Measurements from ENCODE around the gene PLD1.

DNA sequence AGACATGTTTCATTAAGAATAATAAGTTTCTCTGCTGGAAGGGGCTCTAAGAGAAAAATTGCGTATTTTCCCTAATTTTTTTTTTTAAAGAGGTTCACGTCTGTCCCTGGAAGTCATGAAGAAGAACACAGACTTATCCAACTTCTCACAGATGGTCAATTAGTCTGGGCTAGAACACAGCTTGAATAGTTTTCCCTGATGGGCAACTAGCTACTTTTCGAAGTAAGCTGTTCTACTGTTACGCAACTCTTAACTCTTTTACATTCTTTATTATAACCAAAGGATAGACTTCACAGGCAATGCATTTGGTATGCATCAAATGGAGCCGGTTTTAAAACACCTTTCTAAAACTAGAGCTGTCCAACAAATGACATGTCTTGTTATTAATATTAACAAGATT is 205.9 kb downstream of the PLD1 start:
- TF ChIP-seq, protein P1, sequence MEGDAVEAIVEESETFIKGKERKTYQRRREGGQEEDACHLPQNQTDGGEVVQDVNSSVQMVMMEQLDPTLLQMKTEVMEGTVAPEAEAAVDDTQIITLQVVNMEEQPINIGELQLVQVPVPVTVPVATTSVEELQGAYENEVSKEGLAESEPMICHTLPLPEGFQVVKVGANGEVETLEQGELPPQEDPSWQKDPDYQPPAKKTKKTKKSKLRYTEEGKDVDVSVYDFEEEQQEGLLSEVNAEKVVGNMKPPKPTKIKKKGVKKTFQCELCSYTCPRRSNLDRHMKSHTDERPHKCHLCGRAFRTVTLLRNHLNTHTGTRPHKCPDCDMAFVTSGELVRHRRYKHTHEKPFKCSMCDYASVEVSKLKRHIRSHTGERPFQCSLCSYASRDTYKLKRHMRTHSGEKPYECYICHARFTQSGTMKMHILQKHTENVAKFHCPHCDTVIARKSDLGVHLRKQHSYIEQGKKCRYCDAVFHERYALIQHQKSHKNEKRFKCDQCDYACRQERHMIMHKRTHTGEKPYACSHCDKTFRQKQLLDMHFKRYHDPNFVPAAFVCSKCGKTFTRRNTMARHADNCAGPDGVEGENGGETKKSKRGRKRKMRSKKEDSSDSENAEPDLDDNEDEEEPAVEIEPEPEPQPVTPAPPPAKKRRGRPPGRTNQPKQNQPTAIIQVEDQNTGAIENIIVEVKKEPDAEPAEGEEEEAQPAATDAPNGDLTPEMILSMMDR (conservative IDR thresholded peaks at IDR 0.05; ENCODE audit: low read length), result no peak
- TF ChIP-seq EZH2phosphoT487 (IDR thresholded peaks at IDR 0.05; ENCODE audit: borderline replicate concordance), result no peak
